Astrocyte of the cerebellum (primary cell): ENCODE data around the gene MTCL1.

ENCODE experiments used
- DNase-seq: peaks from one replicate; pipeline ENCODE4 v3.0.0-alpha.2; 2011; ENCODE audit warnings: low read depth
- H3K4me3 ChIP-seq: 2 replicates; pipeline ENCODE4 v1.5.1; 2011; ENCODE audit warnings: mild to moderate bottlenecking, low read depth, low read length, moderate library complexity
- in situ Hi-C: cut with HindIII; loops from 2 replicates; pipeline ENCODE4 v1.10.0; 2017; ENCODE audit warnings: low sequenced_read_pairs
- TF ChIP-seq, protein P1 (sequence below): IDR thresholded peaks from 2 replicates; pipeline ENCODE4 v1.5.1; 2012; ENCODE audit warnings: low read length, low read depth, moderate library complexity, mild to moderate bottlenecking; ENCODE audit errors: missing control alignments

MTCL1 gene

DNA sequence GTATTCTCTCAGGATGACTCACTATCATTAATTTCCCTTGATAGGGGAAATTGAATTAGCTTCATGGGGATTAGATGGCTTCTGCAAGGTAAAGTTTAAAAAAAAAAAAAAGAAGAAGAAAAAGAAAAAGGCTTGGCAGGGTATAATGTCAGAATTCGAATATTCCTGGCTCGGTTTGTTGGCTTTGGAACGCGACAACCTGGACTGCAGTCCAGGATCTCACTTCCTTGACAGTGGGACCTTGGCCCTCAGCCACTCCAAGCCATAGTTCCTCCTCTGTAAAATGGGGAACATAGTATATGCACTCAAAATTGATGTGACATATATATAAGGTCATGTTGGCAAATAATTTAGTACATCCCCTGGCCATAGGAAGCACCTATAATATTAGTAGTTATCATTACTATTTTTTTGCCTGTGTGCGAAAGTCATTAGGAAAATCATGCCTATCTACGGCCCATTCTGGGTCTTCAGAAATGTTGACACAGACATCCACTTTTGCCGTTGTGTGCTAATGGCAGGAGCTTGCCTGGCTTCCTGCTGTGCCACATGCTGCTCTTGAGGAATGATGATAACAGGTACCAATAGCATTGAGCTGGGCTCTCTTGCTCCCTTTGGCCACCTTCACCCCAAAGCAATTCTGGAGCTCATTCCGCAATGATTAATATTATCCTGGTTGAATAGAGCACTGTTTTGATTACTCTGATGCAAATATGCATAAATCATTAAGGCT lies 97.9 kb downstream of the MTCL1 start:
- no peak for DNase-seq
- no peak overlapping the region for H3K4me3 ChIP-seq
- TF ChIP-seq, protein P1, sequence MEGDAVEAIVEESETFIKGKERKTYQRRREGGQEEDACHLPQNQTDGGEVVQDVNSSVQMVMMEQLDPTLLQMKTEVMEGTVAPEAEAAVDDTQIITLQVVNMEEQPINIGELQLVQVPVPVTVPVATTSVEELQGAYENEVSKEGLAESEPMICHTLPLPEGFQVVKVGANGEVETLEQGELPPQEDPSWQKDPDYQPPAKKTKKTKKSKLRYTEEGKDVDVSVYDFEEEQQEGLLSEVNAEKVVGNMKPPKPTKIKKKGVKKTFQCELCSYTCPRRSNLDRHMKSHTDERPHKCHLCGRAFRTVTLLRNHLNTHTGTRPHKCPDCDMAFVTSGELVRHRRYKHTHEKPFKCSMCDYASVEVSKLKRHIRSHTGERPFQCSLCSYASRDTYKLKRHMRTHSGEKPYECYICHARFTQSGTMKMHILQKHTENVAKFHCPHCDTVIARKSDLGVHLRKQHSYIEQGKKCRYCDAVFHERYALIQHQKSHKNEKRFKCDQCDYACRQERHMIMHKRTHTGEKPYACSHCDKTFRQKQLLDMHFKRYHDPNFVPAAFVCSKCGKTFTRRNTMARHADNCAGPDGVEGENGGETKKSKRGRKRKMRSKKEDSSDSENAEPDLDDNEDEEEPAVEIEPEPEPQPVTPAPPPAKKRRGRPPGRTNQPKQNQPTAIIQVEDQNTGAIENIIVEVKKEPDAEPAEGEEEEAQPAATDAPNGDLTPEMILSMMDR: no peak
- in situ Hi-C loops: no loop called here

DNA sequence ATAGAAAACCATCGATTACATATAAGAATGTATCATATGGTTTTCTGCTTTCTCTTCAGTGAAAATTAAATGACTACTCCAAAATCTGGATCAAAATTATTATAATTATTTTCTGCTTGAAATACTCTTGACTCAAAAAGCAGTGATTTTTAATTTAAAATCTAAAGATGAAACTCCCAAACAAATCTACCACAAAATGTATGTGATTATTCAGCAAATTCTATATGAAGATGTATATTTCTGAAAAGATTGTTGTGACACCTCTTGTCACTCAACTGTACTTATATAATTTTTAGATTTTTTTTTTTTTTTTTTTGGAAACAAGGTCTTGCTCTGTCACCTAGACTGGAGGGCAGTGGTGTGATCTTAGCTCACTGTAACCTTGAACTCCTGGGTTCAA lies 98.6 kb downstream of the MTCL1 start:
- in situ Hi-C loops: no loop called here
- TF ChIP-seq, protein P1: no peak
- no peak overlapping the region for H3K4me3 ChIP-seq
- DNase-seq: no peak

DNA sequence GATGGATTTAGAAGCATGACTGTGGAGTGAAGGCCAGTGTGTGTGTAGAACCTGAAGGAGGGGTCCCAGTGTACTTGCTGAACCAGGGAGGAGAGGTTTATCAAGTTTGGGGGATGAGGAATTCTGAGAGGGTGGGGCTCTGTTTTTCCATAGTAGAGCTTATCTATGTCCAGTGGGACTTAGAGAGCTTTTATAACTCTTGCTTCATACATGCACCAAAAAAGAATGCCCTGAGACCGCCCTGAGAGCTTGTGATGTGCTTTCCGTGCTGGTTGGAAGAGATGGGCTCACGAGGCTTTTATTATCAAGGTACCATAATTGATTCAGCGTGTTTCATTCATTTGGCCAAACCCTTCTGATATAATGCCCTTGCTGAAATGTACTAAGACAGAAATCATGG lies 100.2 kb downstream of the MTCL1 start:
- in situ Hi-C loops: no loop called here
- TF ChIP-seq, protein P1: no peak
- H3K4me3 ChIP-seq: no peak overlapping the region
- no peak for DNase-seq

DNA sequence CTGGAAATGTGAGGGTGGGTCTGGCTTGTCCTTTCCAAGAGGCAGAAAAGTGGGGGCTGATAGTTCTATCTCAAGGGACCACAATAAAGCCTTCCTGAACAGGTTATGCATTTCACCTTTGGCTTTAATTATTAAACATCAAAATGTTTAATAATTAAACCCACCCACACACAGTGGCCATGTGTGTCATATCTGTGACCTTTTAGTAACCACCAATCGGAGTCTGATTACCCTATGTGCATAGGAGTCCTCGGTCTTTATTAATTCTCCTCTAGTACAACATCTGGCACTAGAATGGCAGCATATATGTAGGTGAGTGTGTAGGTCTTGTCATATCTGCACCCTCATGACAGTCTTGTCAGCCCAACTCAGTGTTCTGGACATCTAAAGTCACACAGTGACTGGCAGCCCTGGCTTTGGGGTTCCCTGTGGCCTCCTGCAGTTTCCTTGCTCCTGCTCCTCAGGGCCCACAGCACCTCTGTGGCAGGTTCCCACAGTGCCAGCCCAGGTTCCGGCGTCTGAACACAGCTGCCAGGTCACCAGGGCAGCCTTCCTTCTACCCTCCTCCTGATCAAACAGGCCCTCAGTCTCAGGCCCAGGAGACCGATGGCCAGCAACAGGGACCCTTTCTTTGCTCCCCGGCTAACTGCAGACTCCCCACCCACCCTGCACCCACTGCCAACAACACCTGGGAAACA lies 100.9 kb downstream of the MTCL1 start:
- DNase-seq: no peak
- TF ChIP-seq, protein P1: no peak
- in situ Hi-C loops: no loop called here
- H3K4me3 ChIP-seq: no peak overlapping the region

DNA sequence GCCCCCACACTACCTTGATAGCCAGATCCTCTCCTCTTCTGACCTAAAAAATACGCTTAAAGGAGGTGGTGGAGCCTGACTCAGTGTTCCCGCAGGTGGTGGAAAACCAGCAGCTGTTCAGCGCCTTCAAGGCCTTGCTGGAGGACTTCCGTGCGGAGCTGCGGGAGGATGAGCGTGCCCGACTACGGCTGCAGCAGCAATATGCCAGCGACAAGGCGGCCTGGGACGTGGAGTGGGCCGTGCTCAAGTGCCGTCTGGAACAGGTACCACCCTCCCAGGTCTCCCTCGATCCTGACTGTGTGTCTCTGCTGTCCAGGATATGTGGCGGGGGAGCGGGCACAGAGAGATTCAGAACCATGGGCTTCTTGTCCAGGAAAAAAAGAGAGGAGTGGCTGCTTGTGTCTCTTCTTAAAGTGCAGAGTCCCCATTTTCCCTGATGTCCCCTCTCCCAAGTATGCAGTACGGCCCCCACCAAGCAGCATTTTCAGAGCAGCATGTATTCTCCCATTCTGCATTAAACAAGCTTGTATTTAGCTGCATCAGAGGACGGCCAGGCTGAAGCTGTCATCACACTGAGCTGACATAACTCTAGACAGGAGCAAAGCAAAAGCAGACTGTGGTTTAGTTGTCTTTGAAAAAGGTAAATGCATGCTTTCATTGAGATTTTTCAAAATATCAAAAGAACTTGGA lies 101.6 kb downstream of the MTCL1 start:
- TF ChIP-seq, protein P1: no peak
- no peak for DNase-seq
- H3K4me3 ChIP-seq: no peak overlapping the region
- in situ Hi-C loops: no loop called here

DNA sequence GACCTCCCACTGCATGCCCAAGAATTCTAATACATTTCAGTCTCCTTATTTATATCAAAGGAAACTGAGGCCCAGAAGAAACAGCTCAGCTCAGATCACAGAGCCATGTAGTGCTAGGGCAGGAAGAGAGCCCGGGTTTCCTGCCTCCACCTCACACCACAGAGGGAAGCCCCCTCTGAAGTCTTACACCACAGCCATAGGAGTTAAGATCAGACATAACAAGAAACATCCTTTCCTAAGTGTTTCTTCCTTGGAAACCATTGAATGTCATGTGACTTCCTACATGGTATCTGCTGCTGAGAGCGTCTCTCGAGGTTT lies 102.1 kb downstream of the MTCL1 start:
- TF ChIP-seq, protein P1: no peak
- H3K4me3 ChIP-seq: no peak overlapping the region
- in situ Hi-C loops: no loop called here
- DNase-seq: no peak
